Large intestine (tissue), 3 donors: ENCODE measurements around the gene GNGT2. TPM values are rescaled to one million over a fixed set of nuclear protein-coding genes. Genes with fewer than 3 reads are reported as not detected.

Experiments
- DNase-seq, 2 donors: peaks; one replicate each; pipeline versions ENCODE4 v3.0.0 to v3.0.0-alpha.2; 2013
- H3K27ac ChIP-seq: one replicate; pipeline ENCODE4 v1.5.1; 2013; ENCODE audit warnings: low read length
- H3K27me3 ChIP-seq: 2 replicates; pipeline ENCODE4 v1.6.1; 2013; ENCODE audit warnings: low read length; ENCODE audit not compliant: control insufficient read depth, insufficient read depth
- H3K36me3 ChIP-seq: 2 replicates; pipeline ENCODE4 v1.6.1; 2013; ENCODE audit warnings: low read length; ENCODE audit not compliant: control insufficient read depth, insufficient read depth
- H3K4me1 ChIP-seq: one replicate; pipeline ENCODE4 v1.6.1; 2013; ENCODE audit warnings: low read length; ENCODE audit not compliant: control insufficient read depth, insufficient read depth
- H3K4me3 ChIP-seq: one replicate; pipeline ENCODE4 v1.5.1; 2013; ENCODE audit warnings: low read length
- H3K9me3 ChIP-seq: one replicate; pipeline ENCODE4 v1.6.1; 2013; ENCODE audit warnings: mild to moderate bottlenecking, low read depth, low read length, moderate library complexity; ENCODE audit not compliant: control insufficient read depth
- WGBS: methylation state at CpG from one replicate; pipeline ENCODE4 v1.1.5; 2013; ENCODE audit warnings: low lambda C conversion rate; ENCODE audit not compliant: insufficient coverage; 5-methylcytosine and 5-hydroxymethylcytosine counted together
- polyA plus RNA-seq: library from polyadenylated mRNA; unstranded; fragments of 120-200 nt; gene quantifications from one replicate; pipeline ENCODE4 v1.2.1, GENCODE V29; 2013

Gene GNGT2
- polyA plus RNA-seq, 1 donor: 4.2 TPM

GRCh38 chr17:49219987-49220386 lies 9.6 kb upstream of the GNGT2 start:
- peaks cover 10% of the 10 kb centered on the region for H3K9me3 ChIP-seq
- H3K27me3 ChIP-seq: peaks cover 39% of the 10 kb centered on the region
- WGBS: no CpG with 5 or more reads among the region's 15 CpGs
- no peaks in the 10 kb centered on the region for H3K36me3 ChIP-seq
- H3K27ac ChIP-seq: no peak overlapping the region
- DNase-seq: no peak
- H3K4me1 ChIP-seq: peaks cover 12% of the 10 kb centered on the region
- no peak overlapping the region for H3K4me3 ChIP-seq

DNA sequence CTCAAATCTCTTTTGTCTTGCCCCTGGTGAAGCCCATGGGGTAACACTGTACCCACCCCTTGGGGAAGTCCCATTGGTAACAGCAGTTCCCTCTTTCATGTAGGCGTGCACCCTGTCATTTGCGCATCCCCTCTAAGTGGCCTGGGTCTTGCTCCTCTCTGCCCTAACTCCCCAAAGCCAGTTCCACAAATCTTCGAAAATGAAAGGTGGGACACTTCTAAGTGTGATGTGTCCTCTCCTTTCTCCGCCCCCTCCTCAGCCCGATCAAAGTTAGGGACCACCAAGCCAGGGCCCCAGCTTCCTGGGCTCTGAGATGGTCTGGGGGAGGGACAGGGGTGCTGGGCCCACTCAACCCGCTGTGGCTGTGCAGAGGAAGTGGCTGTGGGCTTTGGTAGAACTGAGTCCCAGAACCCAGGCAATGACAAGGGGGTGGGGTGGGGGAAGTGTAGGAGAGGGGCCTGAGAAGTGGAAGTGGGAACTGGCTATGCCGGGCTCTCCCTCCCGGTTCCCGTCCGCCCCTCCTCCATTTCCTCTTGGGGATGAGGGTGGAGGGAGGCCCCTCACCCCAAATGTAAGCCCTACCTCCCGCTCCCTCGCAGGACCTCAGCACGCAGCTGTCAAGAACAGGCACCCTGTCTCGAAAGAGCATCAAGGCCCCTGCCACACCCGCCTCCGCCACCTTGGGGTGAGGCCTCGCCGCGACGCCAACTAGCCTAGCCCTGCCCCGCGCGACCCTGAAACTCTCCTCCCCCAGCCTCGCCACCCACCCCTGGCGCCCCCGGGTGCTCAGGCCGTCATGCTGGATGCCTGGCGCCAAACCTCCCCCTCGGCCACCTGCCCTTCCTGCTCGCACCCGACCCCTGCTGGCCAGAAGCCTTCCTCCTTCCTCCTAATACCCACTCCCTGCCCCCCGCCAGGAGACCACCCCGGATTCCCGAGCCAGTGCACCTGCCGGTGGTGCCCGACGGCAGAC lies 8.9 kb upstream of the GNGT2 start:
- Histone ChIP-seq H3K27me3 (peaks cover 32% of the 10 kb centered on the region), H3K36me3 (no peaks in the 10 kb centered on the region), H3K27ac (no peak overlapping the region), H3K9me3 (peaks cover 3% of the 10 kb centered on the region), H3K4me3 (no peak overlapping the region), H3K4me1 (peaks cover 8% of the 10 kb centered on the region)
- no CpG with 5 or more reads among the region's 37 CpGs for WGBS
- DNase-seq: no peak

DNA sequence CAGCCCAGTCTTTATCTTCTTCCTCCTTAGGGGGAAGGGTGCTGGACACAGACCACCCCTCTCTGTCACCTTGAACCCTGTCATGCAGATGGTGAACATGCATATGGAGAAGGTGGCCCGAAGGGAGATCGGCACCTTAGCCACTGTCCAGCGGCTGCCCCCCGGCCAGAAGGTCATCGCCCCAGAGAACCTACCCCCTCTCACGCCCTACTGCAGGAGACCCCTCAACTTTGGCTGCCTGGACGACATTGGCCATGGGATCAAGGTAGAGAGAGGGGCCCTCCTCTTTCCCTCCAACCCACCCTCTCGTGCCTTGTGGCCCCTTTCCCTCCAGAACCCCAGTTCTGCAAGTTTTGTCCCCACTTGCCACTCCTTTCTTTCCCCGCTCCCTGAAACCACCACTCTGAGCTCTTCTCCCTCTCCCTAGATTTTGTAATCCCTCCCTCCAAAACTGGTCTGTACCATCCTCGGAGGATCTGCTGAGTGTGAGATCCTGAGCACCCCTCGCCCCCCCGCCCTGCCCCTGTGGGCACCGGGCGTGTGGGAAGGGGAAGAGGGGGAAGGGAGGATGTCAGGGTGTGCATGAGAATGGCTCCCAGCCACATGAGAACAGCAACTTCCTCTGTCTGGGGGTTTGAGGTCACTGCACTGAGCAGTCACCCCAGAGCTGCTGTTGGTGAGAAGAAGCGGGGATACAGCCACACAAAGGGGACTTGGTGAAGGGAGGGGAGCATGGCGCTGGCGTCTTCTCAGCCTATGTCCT lies 7.5 kb upstream of the GNGT2 start:
- H3K36me3 ChIP-seq: no peaks in the 10 kb centered on the region
- no peak for DNase-seq
- WGBS: no CpG with 5 or more reads among the region's 17 CpGs
- H3K4me1 ChIP-seq: no peaks in the 10 kb centered on the region
- H3K27me3 ChIP-seq: peaks cover 18% of the 10 kb centered on the region
- H3K27ac ChIP-seq: no peak overlapping the region
- no peak overlapping the region for H3K4me3 ChIP-seq
- H3K9me3 ChIP-seq: no peaks in the 10 kb centered on the region

- Histone ChIP-seq H3K27me3 (peaks cover 11% of the 10 kb centered on the region), H3K4me3 (no peak overlapping the region), H3K36me3 (no peaks in the 10 kb centered on the region), H3K9me3 (no peaks in the 10 kb centered on the region), H3K4me1 (no peaks in the 10 kb centered on the region), H3K27ac (no peak overlapping the region)
- WGBS: 80% methylated on average over 1 of the region's 11 CpGs
- no peak for DNase-seq
Measured at GRCh38 chr17:49216953-49217650, 6.7 kb upstream of the GNGT2 start.

DNA sequence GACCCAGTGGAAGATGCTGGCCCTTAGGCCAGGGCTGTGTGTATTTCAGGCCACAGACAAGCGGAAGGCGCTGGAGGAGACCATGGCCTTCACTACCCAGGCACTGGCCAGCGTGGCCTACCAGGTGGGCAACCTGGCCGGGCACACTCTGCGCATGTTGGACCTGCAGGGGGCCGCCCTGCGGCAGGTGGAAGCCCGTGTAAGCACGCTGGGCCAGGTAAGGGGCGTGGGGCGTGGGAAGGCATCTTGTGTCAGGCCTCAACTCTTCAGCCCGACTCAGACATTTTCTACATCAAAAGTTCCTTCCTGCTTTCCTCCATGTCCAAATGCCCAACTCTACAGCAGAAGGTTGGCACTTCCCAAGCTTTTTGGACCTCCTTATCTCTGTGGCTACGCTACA lies 6.1 kb upstream of the GNGT2 start:
- WGBS: no CpG with 5 or more reads among the region's 13 CpGs
- H3K4me1 ChIP-seq: no peaks in the 10 kb centered on the region
- no peak overlapping the region for H3K4me3 ChIP-seq
- H3K27me3 ChIP-seq: peaks cover 8% of the 10 kb centered on the region
- no peaks in the 10 kb centered on the region for H3K36me3 ChIP-seq
- no peak for DNase-seq
- no peak overlapping the region for H3K27ac ChIP-seq
- no peaks in the 10 kb centered on the region for H3K9me3 ChIP-seq

GRCh38 chr17:49214676-49215360 lies 4.4 kb upstream of the GNGT2 start:
- WGBS: 80% methylated on average over 1 of the region's 12 CpGs
- Histone ChIP-seq H3K4me1 (no peaks in the 10 kb centered on the region), H3K27ac (no peak overlapping the region), H3K4me3 (no peak overlapping the region), H3K36me3 (no peaks in the 10 kb centered on the region), H3K9me3 (no peaks in the 10 kb centered on the region), H3K27me3 (peaks cover 11% of the 10 kb centered on the region)
- DNase-seq: no peak

GRCh38 chr17:49213847-49214246 lies 3.5 kb upstream of the GNGT2 start:
- no CpG with 5 or more reads among the region's 2 CpGs for WGBS

GRCh38 chr17:49213399-49213798 lies 3.0 kb upstream of the GNGT2 start:
- no peak overlapping the region for H3K4me3 ChIP-seq
- peaks cover 3% of the 10 kb centered on the region for H3K27me3 ChIP-seq
- H3K27ac ChIP-seq: no peak overlapping the region
- no peaks in the 10 kb centered on the region for H3K36me3 ChIP-seq
- DNase-seq: no peak
- no CpG with 5 or more reads among the region's 5 CpGs for WGBS
- no peaks in the 10 kb centered on the region for H3K4me1 ChIP-seq
- no peaks in the 10 kb centered on the region for H3K9me3 ChIP-seq

More at GRCh38 chr17:49213847-49214246, 3.5 kb upstream of the GNGT2 start:
- H3K36me3 ChIP-seq: no peaks in the 10 kb centered on the region
- no peak for DNase-seq
- no peak overlapping the region for H3K4me3 ChIP-seq
- H3K27ac ChIP-seq: no peak overlapping the region
- no peaks in the 10 kb centered on the region for H3K4me1 ChIP-seq
- peaks cover 3% of the 10 kb centered on the region for H3K27me3 ChIP-seq
- no peaks in the 10 kb centered on the region for H3K9me3 ChIP-seq

- no peak for DNase-seq
- H3K4me3 ChIP-seq: no peak overlapping the region
- H3K27ac ChIP-seq: no peak overlapping the region
- no peaks in the 10 kb centered on the region for H3K36me3 ChIP-seq
- H3K9me3 ChIP-seq: no peaks in the 10 kb centered on the region
- WGBS: 98% methylated on average over 6 of the region's 10 CpGs
- no peaks in the 10 kb centered on the region for H3K4me1 ChIP-seq
- peaks cover 5% of the 10 kb centered on the region for H3K27me3 ChIP-seq
Measured at GRCh38 chr17:49209061-49209571, 1.3 kb downstream of the GNGT2 start.
